ENCODE results near the gene BCL3.

BCL3 gene

DNA sequence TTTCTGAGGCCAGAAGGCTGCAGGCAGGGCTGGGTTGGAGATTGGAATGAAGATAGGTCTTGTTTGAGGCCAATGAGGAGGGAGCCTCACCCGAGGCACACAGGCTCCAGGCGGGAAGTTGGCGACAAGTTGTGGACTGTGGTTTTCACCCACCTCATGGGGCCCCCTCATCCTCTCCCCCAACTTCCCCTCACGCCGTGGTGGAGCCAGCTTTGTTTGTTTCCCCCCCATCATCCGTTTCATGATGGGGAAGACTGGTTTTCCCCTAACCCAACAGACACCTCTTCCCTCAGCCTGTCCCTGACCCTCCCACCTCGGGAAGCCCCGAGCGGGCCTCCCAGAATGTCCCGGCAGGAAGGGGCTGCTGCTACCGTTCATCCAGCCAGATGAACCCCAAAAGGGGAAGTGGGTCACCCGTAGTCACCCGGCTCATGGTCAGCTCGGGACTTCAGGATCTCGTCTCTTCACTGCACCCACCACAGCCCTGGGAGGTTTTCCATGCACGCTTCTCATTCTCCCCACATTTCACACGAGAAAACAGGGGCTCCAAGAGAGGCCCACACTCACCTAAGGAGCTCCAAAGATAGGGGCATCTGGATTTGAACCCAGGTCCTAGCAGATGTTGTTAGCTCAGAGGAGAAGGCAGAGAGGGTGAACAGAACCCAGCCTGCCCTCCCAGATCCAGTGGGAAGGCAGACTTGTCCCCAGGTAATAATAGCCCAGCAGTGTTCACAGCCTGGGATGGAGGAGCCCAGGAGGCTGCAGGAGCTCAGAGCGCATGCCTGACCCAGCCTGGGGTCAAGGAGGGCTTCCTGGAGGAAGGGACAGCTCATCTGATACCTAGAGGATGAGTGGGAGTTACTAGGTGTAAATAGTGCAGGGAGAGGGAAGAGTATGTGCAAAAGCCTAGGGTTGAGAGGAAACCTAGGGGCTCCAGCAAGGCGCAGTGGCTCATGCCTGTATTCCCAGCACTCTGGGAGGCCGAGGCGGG is 26.1 kb upstream of the BCL3 start:
- TF ChIP-seq, protein P1, sequence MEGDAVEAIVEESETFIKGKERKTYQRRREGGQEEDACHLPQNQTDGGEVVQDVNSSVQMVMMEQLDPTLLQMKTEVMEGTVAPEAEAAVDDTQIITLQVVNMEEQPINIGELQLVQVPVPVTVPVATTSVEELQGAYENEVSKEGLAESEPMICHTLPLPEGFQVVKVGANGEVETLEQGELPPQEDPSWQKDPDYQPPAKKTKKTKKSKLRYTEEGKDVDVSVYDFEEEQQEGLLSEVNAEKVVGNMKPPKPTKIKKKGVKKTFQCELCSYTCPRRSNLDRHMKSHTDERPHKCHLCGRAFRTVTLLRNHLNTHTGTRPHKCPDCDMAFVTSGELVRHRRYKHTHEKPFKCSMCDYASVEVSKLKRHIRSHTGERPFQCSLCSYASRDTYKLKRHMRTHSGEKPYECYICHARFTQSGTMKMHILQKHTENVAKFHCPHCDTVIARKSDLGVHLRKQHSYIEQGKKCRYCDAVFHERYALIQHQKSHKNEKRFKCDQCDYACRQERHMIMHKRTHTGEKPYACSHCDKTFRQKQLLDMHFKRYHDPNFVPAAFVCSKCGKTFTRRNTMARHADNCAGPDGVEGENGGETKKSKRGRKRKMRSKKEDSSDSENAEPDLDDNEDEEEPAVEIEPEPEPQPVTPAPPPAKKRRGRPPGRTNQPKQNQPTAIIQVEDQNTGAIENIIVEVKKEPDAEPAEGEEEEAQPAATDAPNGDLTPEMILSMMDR (IDR thresholded peaks at IDR 0.05): no peak
- H3K4me3 ChIP-seq: no peak overlapping the region
- H3K27ac ChIP-seq: peak overlapping the region in 1 of 2 donors; percentile 32
- no peak for DNase-seq (ENCODE audit: low spot score)

DNA sequence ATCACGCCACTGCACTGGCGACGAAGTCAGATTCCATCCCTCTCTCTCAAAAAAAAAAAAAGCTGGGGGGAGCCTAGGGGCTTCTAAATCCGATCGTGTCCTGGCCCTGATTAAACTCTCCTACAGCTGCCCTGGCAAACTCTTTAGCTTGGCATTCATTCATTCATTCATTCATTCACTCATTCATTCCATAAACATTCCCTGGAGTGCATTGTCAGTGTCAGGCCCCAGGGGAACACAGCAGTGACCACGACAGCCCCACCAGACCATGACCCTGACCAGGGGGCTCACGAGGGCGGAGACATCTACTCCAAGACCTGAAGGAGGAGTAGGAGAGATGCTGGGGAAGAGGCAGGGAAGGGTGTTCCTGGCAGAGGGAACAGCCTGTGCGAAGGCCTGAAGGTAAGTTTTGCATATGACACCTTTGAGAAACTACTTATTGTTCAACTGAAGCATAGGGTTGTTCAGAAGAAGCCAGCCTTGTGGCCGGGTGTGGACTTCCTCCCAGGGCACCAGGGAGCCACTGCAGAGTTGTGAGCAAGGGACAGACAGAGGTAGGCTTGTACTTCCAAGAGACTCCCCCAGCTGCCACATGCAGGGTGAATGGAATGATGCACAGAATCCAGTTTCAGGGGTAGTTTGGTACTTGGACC is 25.1 kb upstream of the BCL3 start:
- TF ChIP-seq, protein P1 (IDR thresholded peaks at IDR 0.05): no peak
- H3K27ac ChIP-seq: no peak overlapping the region
- H3K4me3 ChIP-seq: no peak overlapping the region
- DNase-seq (ENCODE audit: low spot score): no peak

DNA sequence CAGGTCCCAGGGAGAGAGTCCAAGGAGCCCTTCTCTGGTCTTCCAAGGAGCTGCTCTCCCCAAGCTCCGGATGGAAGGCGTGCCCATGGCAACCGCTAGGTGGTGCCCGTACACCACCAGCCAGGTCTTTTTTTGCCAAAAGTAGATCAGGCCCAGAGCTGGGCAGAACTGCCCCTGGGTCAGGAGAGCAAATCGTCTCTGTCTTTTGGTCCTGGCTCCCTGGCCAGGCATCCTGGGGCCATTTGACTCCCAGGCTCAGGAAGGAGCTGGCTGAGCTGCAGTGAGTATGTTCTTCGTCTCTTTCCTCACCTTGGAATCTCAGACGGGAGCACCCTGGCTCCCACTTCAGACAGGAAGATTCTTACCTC is 24.6 kb upstream of the BCL3 start:
- TF ChIP-seq, protein P1 (IDR thresholded peaks at IDR 0.05): peak; percentile 99
- H3K27ac ChIP-seq: no peak overlapping the region
- DNase-seq (ENCODE audit: low spot score): peak; percentile 89
- H3K4me3 ChIP-seq: no peak overlapping the region

DNA sequence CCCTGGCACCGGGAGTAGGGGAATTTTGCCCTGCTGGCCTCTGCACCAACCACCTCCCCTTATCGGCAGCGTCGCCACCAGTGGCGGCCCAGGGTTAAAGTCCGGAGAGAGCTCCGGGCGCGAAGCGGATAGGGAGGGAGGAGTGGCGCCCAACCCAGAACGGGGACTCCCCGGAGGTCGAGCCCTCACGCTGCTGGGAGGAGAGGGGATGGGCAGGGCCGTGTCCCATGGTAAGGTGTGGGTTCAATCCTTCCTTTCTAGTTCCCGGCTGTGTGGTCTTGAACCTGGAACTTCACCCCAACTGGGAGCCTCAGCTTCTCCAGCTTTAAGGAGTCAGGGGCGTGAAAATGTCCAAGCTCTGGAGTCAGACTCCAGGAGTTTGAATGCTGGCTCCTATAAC is 23.3 kb upstream of the BCL3 start:
- H3K4me3 ChIP-seq: peak overlapping the region; percentile 22
- TF ChIP-seq, protein P1 (IDR thresholded peaks at IDR 0.05): no peak
- no peak overlapping the region for H3K27ac ChIP-seq
- DNase-seq (ENCODE audit: low spot score): no peak

DNA sequence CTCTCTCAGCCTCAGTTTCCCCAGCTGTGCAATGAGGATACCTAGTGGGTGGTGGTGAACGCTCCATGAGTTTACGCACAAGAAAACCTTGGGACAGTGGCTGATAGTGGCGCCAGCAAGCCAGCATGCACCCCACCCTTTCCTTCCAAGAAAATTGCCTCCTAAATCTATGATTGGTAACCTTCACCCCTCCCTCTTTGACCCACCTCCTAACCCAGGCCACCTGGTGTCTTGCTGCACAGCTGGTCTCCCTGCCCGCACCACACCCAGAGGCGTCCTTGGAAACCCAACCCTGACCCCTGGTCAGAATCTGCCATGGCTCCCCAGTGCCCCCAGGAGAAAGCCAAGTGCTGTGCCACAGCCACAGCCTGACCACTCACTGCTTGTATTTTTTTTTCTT is 22.8 kb upstream of the BCL3 start:
- no peak overlapping the region for H3K27ac ChIP-seq
- DNase-seq (ENCODE audit: low spot score): no peak
- no peak overlapping the region for H3K4me3 ChIP-seq
- TF ChIP-seq, protein P1 (IDR thresholded peaks at IDR 0.05): no peak

DNA sequence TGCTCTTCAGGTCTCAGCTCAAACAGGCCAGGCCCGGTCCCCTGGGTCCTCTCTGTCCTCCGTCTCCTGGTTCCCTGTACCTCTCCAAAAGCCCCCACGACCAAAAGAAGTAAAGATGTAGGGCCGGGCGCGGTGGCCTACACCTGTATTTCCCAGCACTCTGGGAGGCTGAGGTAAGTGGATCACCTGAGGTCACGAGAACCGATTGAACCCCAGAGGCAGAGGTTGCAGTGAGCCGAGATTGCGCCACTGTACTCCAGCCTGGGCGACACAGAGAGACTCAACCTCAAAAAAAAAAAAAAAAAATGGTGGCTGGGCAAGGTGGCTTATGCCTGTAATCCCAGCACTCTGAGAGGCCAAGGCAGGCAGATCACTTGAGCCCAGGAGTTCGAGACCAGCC is 22.0 kb upstream of the BCL3 start:
- H3K4me3 ChIP-seq: no peak overlapping the region
- TF ChIP-seq, protein P1 (IDR thresholded peaks at IDR 0.05): no peak
- H3K27ac ChIP-seq: no peak overlapping the region
- DNase-seq (ENCODE audit: low spot score): no peak
